Common myeloid progenitor, CD34-positive (primary cell): ENCODE results near the gene PTCRA.

Source experiments
- CTCF ChIA-PET: fragments of 350-600 bp; sonication (Branson Sonifier 250); formaldehyde crosslinking; loops from one replicate; lab custom pipeline; 2021; ENCODE audit warnings: antibody characterized with exemption; lab: Charles Lee
- POLR2A ChIA-PET: fragments of 350-600 bp; sonication (Branson Sonifier 250); formaldehyde crosslinking; loops from one replicate; lab custom pipeline; 2021; ENCODE audit warnings: antibody characterized with exemption; lab: Charles Lee
- DNase-seq, 3 donors: peaks; one replicate each; pipeline versions ENCODE4 v3.0.0 to v3.0.0-alpha.2; 2013
- H3K27ac ChIP-seq, 2 experiments: 1 replicate in 1 of 2; 2 replicates in 1 of 2; pipeline ENCODE4 v1.7.0; 2013; ENCODE audit warnings: inconsistent platforms in 2 of 2, low read length in 2 of 2, mild to moderate bottlenecking in 2 of 2, low read depth in 1 of 2, moderate library complexity in 1 of 2; ENCODE audit not compliant: severe bottlenecking in 2 of 2, insufficient read depth in 1 of 2, poor library complexity in 1 of 2
- H3K27me3 ChIP-seq, 5 experiments: replicated peaks in 2 of 5; 1 replicate in 3 of 5; 2 replicates in 2 of 5; pipeline versions ENCODE4 v1.6.1 to v1.7.0; 2013; ENCODE audit warnings: low read length in 4 of 5, mild to moderate bottlenecking in 2 of 5, moderate library complexity in 2 of 5, inconsistent platforms in 1 of 5; ENCODE audit not compliant: insufficient read depth in 5 of 5, control insufficient read depth in 4 of 5
- H3K36me3 ChIP-seq, 4 experiments: 1 replicate in 2 of 4; 2 replicates in 2 of 4; pipeline versions ENCODE4 v1.6.1 to v1.7.0; 2013; ENCODE audit warnings: low read length in 3 of 4, control low read depth in 1 of 4, mild to moderate bottlenecking in 1 of 4; ENCODE audit not compliant: control insufficient read depth in 4 of 4, insufficient read depth in 4 of 4
- H3K4me1 ChIP-seq, 4 experiments: 1 replicate in 3 of 4; 2 replicates in 1 of 4; pipeline versions ENCODE4 v1.6.1 to v1.7.1; 2013; ENCODE audit warnings: low read length in 3 of 4, mild to moderate bottlenecking in 3 of 4, control low read depth in 1 of 4, inconsistent platforms in 1 of 4, moderate library complexity in 1 of 4; ENCODE audit not compliant: control insufficient read depth in 4 of 4, insufficient read depth in 4 of 4; ENCODE audit errors: control extremely low read depth in 1 of 4
- H3K4me3 ChIP-seq, 7 experiments: 1 replicate in 4 of 7; 2 replicates in 3 of 7; pipeline versions ENCODE4 v1.5.1 to v1.7.0; 2013; ENCODE audit warnings: mild to moderate bottlenecking in 7 of 7, low read length in 6 of 7, moderate library complexity in 6 of 7, inconsistent platforms in 2 of 7, low read depth in 2 of 7, control low read depth in 1 of 7; ENCODE audit not compliant: insufficient read depth in 4 of 7, control insufficient read depth in 1 of 7; ENCODE audit errors: extremely low read depth in 1 of 7
- H3K9me3 ChIP-seq, 5 experiments: 1 replicate in 4 of 5; 2 replicates in 1 of 5; pipeline versions ENCODE4 v1.6.1 to v1.7.1; 2013; ENCODE audit warnings: low read length in 4 of 5, mild to moderate bottlenecking in 2 of 5, inconsistent platforms in 1 of 5, low read depth in 1 of 5, moderate library complexity in 1 of 5; ENCODE audit not compliant: control insufficient read depth in 4 of 5, insufficient read depth in 2 of 5; ENCODE audit errors: control extremely low read depth in 1 of 5
- WGBS: methylation state at CpG from one replicate; pipeline ENCODE4 v1.1.5; 2013; ENCODE audit not compliant: insufficient coverage; 5-methylcytosine and 5-hydroxymethylcytosine counted together

PTCRA gene

GRCh38 chr6:42968126-42968701 is 52.4 kb downstream of the PTCRA start:
- DNase-seq = no peak
- peaks cover 7 to 16% (median 11%) of the 10 kb centered on the region in 4 experiments for H3K4me1 ChIP-seq
- no peaks in the 10 kb centered on the region for H3K9me3 ChIP-seq
- no peak overlapping the region for H3K4me3 ChIP-seq
- no peaks in the 10 kb centered on the region for H3K27me3 ChIP-seq
- H3K36me3 ChIP-seq = peaks cover 5 to 64% (median 38%) of the 10 kb centered on the region in 4 experiments
- CTCF ChIA-PET = no interaction called here
- POLR2A ChIA-PET = no interaction called here
- WGBS = 94% methylated on average over 3 of the region's 12 CpGs
- no peak overlapping the region for H3K27ac ChIP-seq

- 77% methylated on average over 3 of the region's 4 CpGs for WGBS
- POLR2A ChIA-PET = interaction anchor here (0.6 kb wide), 1 partner anchor 16 kb away, joined by 5 read pairs; no protein-coding TSS in a partner anchor
These were observed 52.9 kb downstream of the PTCRA start for GRCh38 chr6:42968783-42969182.

GRCh38 chr6:42969431-42969830 is 53.6 kb downstream of the PTCRA start:
- CTCF ChIA-PET = no interaction called here
- Histone ChIP-seq H3K4me1 (peaks cover 7 to 16% (median 11%) of the 10 kb centered on the region in 4 experiments), H3K27me3 (no peaks in the 10 kb centered on the region), H3K9me3 (no peaks in the 10 kb centered on the region), H3K36me3 (peaks cover 5 to 63% (median 37%) of the 10 kb centered on the region in 4 experiments), H3K4me3 (no peak overlapping the region), H3K27ac (no peak overlapping the region)
- POLR2A ChIA-PET = no interaction called here
- DNase-seq = no peak
- 100% methylated on average over 2 of the region's 2 CpGs for WGBS

More at GRCh38 chr6:42968783-42969182, 52.9 kb downstream of the PTCRA start:
- no peaks in the 10 kb centered on the region for H3K27me3 ChIP-seq
- peaks cover 5 to 64% (median 37%) of the 10 kb centered on the region in 4 experiments for H3K36me3 ChIP-seq
- H3K27ac ChIP-seq = no peak overlapping the region
- peaks cover 7 to 16% (median 11%) of the 10 kb centered on the region in 4 experiments for H3K4me1 ChIP-seq
- H3K4me3 ChIP-seq = no peak overlapping the region
- H3K9me3 ChIP-seq = no peaks in the 10 kb centered on the region
- CTCF ChIA-PET = no interaction called here
- no peak for DNase-seq

GRCh38 chr6:42969934-42970333 is 54.1 kb downstream of the PTCRA start:
- DNase-seq = no peak
- Histone ChIP-seq H3K9me3 (no peaks in the 10 kb centered on the region), H3K4me3 (no peak overlapping the region), H3K36me3 (peaks cover 5 to 60% (median 35%) of the 10 kb centered on the region in 4 experiments), H3K4me1 (peaks cover 7 to 16% (median 11%) of the 10 kb centered on the region in 4 experiments), H3K27ac (no peak overlapping the region), H3K27me3 (no peaks in the 10 kb centered on the region)
- CTCF ChIA-PET = interaction anchor here (2.3 kb wide), 1 partner anchor 9 kb away, joined by 7 read pairs; no protein-coding TSS in a partner anchor
- WGBS = no CpG with 5 or more reads among the region's 4 CpGs
- POLR2A ChIA-PET = interaction anchor here (0.8 kb wide), 1 partner anchor 9 kb away, joined by 3 read pairs; the partner anchor contains the start of gene PEX6

- WGBS = 0% methylated on average over 1 of the region's 4 CpGs
- peaks cover 7 to 16% (median 11%) of the 10 kb centered on the region in 4 experiments for H3K4me1 ChIP-seq
- DNase-seq = peak; percentile 52 to 85 (median 81)
- ChIA-PET CTCF (interaction anchor here (1.5 to 2.3 kb wide), 2 partner anchors 10 to 45 kb away, joined by 4 to 7 read pairs; no protein-coding TSS in a partner anchor), POLR2A (interaction anchor here (0.8 kb wide), 1 partner anchor 8 kb away, joined by 3 read pairs; the partner anchor contains the start of gene PEX6)
- H3K9me3 ChIP-seq = no peaks in the 10 kb centered on the region
- H3K4me3 ChIP-seq = peak overlapping the region in 1 of 7 experiments; percentile 29
- H3K27ac ChIP-seq = no peak overlapping the region
- peaks cover 5 to 49% (median 31%) of the 10 kb centered on the region in 4 experiments for H3K36me3 ChIP-seq
- no peaks in the 10 kb centered on the region for H3K27me3 ChIP-seq
These were observed 55.2 kb downstream of the PTCRA start for GRCh38 chr6:42970871-42971612.

- POLR2A ChIA-PET = no interaction called here
- Histone ChIP-seq H3K36me3 (peaks cover 0 to 42% (median 26%) of the 10 kb centered on the region in 4 experiments), H3K27me3 (no peaks in the 10 kb centered on the region), H3K9me3 (no peaks in the 10 kb centered on the region), H3K4me1 (peaks cover 7 to 16% (median 11%) of the 10 kb centered on the region in 4 experiments), H3K4me3 (no peak overlapping the region), H3K27ac (no peak overlapping the region)
- DNase-seq = no peak
- 91% methylated on average over 3 of the region's 3 CpGs for WGBS
- CTCF ChIA-PET = interaction anchor here (1.5 to 2.3 kb wide), 2 partner anchors 10 to 44 kb away, joined by 4 to 7 read pairs; no protein-coding TSS in a partner anchor
These were observed 56.0 kb downstream of the PTCRA start for GRCh38 chr6:42971746-42972327.
